Epithelial cell of esophagus (primary cell): ENCODE data around the gene SULT1B1.

Source experiments
- DNase-seq: peaks from one replicate; pipeline ENCODE4 v3.0.0; 2010; ENCODE audit warnings: low read depth
- H3K4me3 ChIP-seq: 2 replicates; pipeline ENCODE4 v1.5.1; 2011; ENCODE audit warnings: mild to moderate bottlenecking, low read length, control low read depth
- TF ChIP-seq, protein P1 (sequence below): IDR thresholded peaks from 2 replicates; pipeline ENCODE4 v1.5.1; 2011; ENCODE audit warnings: low read depth, mild to moderate bottlenecking, low read length, control low read depth, inconsistent platforms; ENCODE audit not compliant: insufficient read depth; ENCODE audit errors: missing control alignments

Gene SULT1B1

GRCh38 chr4:69718396-69719271, 41.8 kb downstream of the SULT1B1 start:
- TF ChIP-seq, protein P1, sequence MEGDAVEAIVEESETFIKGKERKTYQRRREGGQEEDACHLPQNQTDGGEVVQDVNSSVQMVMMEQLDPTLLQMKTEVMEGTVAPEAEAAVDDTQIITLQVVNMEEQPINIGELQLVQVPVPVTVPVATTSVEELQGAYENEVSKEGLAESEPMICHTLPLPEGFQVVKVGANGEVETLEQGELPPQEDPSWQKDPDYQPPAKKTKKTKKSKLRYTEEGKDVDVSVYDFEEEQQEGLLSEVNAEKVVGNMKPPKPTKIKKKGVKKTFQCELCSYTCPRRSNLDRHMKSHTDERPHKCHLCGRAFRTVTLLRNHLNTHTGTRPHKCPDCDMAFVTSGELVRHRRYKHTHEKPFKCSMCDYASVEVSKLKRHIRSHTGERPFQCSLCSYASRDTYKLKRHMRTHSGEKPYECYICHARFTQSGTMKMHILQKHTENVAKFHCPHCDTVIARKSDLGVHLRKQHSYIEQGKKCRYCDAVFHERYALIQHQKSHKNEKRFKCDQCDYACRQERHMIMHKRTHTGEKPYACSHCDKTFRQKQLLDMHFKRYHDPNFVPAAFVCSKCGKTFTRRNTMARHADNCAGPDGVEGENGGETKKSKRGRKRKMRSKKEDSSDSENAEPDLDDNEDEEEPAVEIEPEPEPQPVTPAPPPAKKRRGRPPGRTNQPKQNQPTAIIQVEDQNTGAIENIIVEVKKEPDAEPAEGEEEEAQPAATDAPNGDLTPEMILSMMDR: no peak
- no peak overlapping the region for H3K4me3 ChIP-seq
- DNase-seq: peak; percentile 59

DNA sequence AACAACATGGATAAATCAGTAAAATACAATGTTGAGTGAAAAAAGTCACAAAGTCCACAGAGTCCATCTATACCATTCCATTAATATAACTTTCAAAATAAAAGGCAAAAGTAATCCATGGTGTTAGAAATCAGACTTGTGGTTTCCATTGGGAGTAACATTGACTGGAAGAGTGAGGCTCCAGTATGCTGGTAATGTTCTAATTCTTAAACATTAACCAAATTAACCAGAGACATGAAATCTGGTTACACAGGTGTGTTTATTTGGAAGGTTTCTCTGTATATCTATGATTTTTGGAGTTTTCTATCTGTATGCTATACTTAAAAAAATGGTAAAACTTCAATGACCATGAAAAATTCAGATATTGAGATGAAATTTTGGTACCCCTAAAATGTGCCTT, 42.6 kb downstream of the SULT1B1 start:
- H3K4me3 ChIP-seq: no peak overlapping the region
- TF ChIP-seq, protein P1: no peak
- no peak for DNase-seq

DNA sequence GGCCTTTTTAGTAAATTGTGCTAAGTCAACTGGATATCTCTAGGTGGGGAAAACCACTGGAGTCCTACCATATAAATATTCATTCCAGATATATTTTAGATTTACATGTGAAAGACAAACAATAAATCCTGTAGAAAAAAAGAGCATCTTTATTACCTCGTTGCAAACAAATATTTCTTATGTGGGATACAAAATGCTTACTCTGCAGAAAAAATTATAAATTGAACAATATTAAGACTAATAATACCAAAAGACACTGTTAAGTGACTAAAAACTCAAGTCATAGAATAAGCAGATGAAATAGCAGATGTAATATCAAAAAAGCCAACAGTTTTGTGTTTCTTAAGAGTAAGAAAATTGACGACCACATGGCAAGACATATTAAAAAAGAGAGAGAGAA, 43.8 kb downstream of the SULT1B1 start:
- no peak overlapping the region for H3K4me3 ChIP-seq
- no peak for DNase-seq
- TF ChIP-seq, protein P1: no peak

DNA sequence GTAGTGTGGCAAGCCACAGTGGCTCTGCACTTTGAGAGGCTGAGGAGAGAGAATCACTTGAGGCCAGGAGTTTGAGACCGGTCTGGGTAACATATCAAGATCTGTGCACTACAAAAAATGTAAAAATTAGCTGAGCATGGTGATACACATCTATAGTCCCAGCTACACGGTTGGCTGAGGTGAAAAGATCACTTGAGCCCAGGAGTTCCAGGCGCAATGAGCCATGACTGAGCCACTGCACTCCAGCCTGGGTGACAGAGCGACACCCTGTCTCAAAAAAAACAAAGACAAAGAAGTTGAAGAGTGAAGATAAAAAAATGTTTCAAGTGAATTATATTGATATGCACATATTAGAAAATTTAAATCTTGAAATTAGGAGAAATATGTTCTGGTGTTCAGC, 46.3 kb downstream of the SULT1B1 start:
- TF ChIP-seq, protein P1: no peak
- no peak for DNase-seq
- no peak overlapping the region for H3K4me3 ChIP-seq

DNA sequence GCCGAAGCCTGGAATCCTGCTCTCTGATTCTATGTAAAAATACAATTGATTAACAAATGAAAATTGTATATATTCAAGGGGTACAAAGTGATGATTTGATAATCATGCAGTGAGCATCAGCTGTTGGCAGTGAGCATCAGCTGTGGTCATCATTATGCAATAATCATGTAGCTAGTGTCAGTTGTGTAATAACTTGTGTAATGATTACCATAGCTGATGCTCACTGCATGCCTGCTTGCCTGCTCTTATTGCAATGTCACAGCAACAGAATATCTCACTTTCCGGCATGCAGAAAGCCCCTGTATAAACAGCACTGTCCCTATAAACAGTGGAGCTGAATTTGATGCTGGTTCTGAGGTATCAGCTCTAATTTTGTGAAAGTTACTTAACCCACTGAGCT, 46.8 kb downstream of the SULT1B1 start:
- no peak overlapping the region for H3K4me3 ChIP-seq
- DNase-seq: peak; percentile 75
- TF ChIP-seq, protein P1: no peak

DNA sequence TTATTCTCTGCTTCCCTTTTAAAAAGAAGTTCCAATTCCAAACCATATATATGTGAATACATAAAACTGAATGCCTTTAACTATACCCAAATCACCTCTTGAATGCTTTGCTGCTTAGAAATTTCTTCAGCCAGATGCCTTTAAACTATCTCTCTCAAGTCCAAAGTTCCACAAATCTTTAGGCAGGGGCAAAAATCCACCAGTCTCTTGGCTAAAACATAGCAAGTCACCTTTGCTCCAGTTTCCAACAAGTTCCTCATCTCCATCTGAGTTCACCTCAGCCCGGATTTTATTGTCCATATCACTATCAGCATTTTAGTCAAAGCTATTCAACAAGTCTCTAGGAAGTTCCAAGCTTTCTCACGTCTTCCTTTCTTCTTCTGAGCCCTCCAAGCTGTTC, 49.8 kb downstream of the SULT1B1 start:
- DNase-seq: no peak
- TF ChIP-seq, protein P1: no peak
- H3K4me3 ChIP-seq: no peak overlapping the region

GRCh38 chr4:69708211-69708610, 52.2 kb downstream of the SULT1B1 start:
- TF ChIP-seq, protein P1: no peak
- DNase-seq: peak; percentile 41
- H3K4me3 ChIP-seq: no peak overlapping the region
